ENCODE measurements around the gene CEP68.

GRCh38 chr2:65081232-65081685, 25.0 kb downstream of the CEP68 start:
- no peak for TF ChIP-seq EZH2phosphoT487 (IDR thresholded peaks at IDR 0.05; ENCODE audit: insufficient read depth, low read depth)
- TF ChIP-seq EZH2 (IDR thresholded peaks at IDR 0.05; ENCODE audit: insufficient read depth, poor library complexity, severe bottlenecking) = no peak
